ENCODE results near the gene ZNF839.

DNA sequence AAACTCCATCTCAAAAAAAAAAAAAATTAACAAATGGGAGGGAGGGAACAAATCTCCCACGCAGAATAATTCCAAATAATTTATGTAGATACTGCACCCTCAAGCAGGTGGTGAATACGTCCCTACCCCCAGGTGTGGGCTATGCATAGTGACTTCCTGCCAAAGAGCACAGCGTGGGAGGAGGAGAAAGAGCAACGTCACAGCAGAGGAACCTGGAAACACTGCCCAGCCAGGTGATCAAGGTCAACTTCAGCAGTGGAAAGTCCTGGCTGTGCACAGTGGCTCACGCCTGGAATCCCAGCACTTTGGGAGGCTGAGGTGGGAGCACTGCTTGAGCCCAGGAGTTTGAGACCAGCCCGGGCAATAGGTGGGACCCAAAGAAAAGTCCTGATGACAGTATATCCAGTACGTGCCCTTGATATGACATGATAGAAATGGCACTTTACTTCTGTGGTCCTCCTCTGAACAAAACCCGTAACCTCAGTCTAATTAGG is 33.6 kb downstream of the ZNF839 start:
- TF ChIP-seq ZBTB8A (tag by site-specific recombination; IDR thresholded peaks at IDR 0.05) (no peak), CTCF (tag by site-specific recombination; IDR thresholded peaks at IDR 0.05) (no peak), PRDM6 (tag by site-specific recombination; IDR thresholded peaks at IDR 0.05) (no peak), ZBTB48 (tag by site-specific recombination; IDR thresholded peaks at IDR 0.05) (no peak), ZNF362 (tag by site-specific recombination; IDR thresholded peaks at IDR 0.05) (no peak), ZNF555 (tag by site-specific recombination; conservative IDR thresholded peaks at IDR 0.05) (no peak), KLF9 (tag by site-specific recombination; IDR thresholded peaks at IDR 0.05; ENCODE audit: low read depth) (no peak), ZSCAN30 (tag by site-specific recombination; IDR thresholded peaks at IDR 0.05) (no peak), ZNF501 (tag by site-specific recombination; IDR thresholded peaks at IDR 0.05) (no peak), SALL2 (tag by site-specific recombination; IDR thresholded peaks at IDR 0.05; ENCODE audit: borderline replicate concordance) (no peak), TSHZ1 (tag by site-specific recombination; IDR thresholded peaks at IDR 0.05; ENCODE audit: borderline replicate concordance) (no peak), ZNF768 (tag by site-specific recombination; IDR thresholded peaks at IDR 0.05) (no peak)
